ENCODE data around the gene CA12. TPM values are rescaled to one million over a fixed set of nuclear protein-coding genes. Genes with fewer than 3 reads are reported as not detected.
A peak's percentile ranks its signal among the peaks of the same experiment; 100 is the strongest.

The CA12 gene
- total RNA-seq, 1 donor from 2014 or later = 89.6 TPM

GRCh38 chr15:63292241-63292640, 89.4 kb downstream of the CA12 start:
- TF ChIP-seq CTCF (IDR thresholded peaks at IDR 0.05) (no peak), POLR2AphosphoS5 (IDR thresholded peaks at IDR 0.05; ENCODE audit: insufficient read depth in 1 of 2, low read depth in 1 of 2) (no peak), POLR2A (IDR thresholded peaks at IDR 0.05) (no peak)
- Histone ChIP-seq H3K9me3 (no peaks in the 10 kb centered on the region), H3K27ac (no peak overlapping the region), H3K4me3 (no peak overlapping the region), H3K27me3 (no peaks in the 10 kb centered on the region), H3K36me3 (no peaks in the 10 kb centered on the region), H3K4me1 (peaks cover 10% of the 10 kb centered on the region)
- no peak for DNase-seq (ENCODE audit: extremely low spot score in 2 of 2)
- intact Hi-C loops (cut with DNase I) = loop anchor here (5.0 kb wide), 1 partner anchor 110 kb away; no protein-coding TSS in a partner anchor

GRCh38 chr15:63291507-63291906, 90.1 kb downstream of the CA12 start:
- no peak for TF ChIP-seq CTCF (IDR thresholded peaks at IDR 0.05)
- no peak for TF ChIP-seq POLR2AphosphoS5 (IDR thresholded peaks at IDR 0.05; ENCODE audit: insufficient read depth in 1 of 2, low read depth in 1 of 2)
- no peak for TF ChIP-seq POLR2A (IDR thresholded peaks at IDR 0.05)
- no peaks in the 10 kb centered on the region for H3K9me3 ChIP-seq
- no peak overlapping the region for H3K4me3 ChIP-seq
- H3K27ac ChIP-seq = no peak overlapping the region
- H3K27me3 ChIP-seq = no peaks in the 10 kb centered on the region
- peaks cover 10% of the 10 kb centered on the region for H3K4me1 ChIP-seq
- H3K36me3 ChIP-seq = no peaks in the 10 kb centered on the region
- no peak for DNase-seq (ENCODE audit: extremely low spot score in 2 of 2)
- intact Hi-C loops (cut with DNase I) = loop anchor here (5.0 kb wide), 1 partner anchor 111 kb away; no protein-coding TSS in a partner anchor

- peaks cover 10% of the 10 kb centered on the region for H3K4me1 ChIP-seq
- intact Hi-C loops (cut with DNase I) = no loop called here
- TF ChIP-seq POLR2A (IDR thresholded peaks at IDR 0.05) = no peak
- TF ChIP-seq POLR2AphosphoS5 (IDR thresholded peaks at IDR 0.05; ENCODE audit: insufficient read depth in 1 of 2, low read depth in 1 of 2) = peak in 1 of 2 donors; percentile 71
- peak; percentile 37 to 63 (median 61) for TF ChIP-seq CTCF (IDR thresholded peaks at IDR 0.05)
- H3K9me3 ChIP-seq = no peaks in the 10 kb centered on the region
- no peaks in the 10 kb centered on the region for H3K27me3 ChIP-seq
- DNase-seq (ENCODE audit: extremely low spot score in 2 of 2) = no peak
- no peak overlapping the region for H3K4me3 ChIP-seq
- no peaks in the 10 kb centered on the region for H3K36me3 ChIP-seq
- no peak overlapping the region for H3K27ac ChIP-seq
Observed at GRCh38 chr15:63288778-63289378, 92.8 kb downstream of the CA12 start.

- Histone ChIP-seq H3K4me1 (peaks cover 10% of the 10 kb centered on the region), H3K27me3 (no peaks in the 10 kb centered on the region), H3K27ac (no peak overlapping the region), H3K4me3 (no peak overlapping the region), H3K36me3 (no peaks in the 10 kb centered on the region), H3K9me3 (no peaks in the 10 kb centered on the region)
- intact Hi-C loops (cut with DNase I) = no loop called here
- no peak for DNase-seq (ENCODE audit: extremely low spot score in 2 of 2)
- TF ChIP-seq CTCF (IDR thresholded peaks at IDR 0.05) (no peak), POLR2A (IDR thresholded peaks at IDR 0.05) (no peak), POLR2AphosphoS5 (IDR thresholded peaks at IDR 0.05; ENCODE audit: insufficient read depth in 1 of 2, low read depth in 1 of 2) (no peak)
Observed at GRCh38 chr15:63288342-63288741, 93.3 kb downstream of the CA12 start.

GRCh38 chr15:63287109-63287508, 94.5 kb downstream of the CA12 start:
- intact Hi-C loops (cut with DNase I) = no loop called here
- Histone ChIP-seq H3K4me1 (peaks cover 10% of the 10 kb centered on the region), H3K27ac (no peak overlapping the region), H3K4me3 (no peak overlapping the region), H3K9me3 (no peaks in the 10 kb centered on the region), H3K27me3 (no peaks in the 10 kb centered on the region), H3K36me3 (no peaks in the 10 kb centered on the region)
- no peak for DNase-seq (ENCODE audit: extremely low spot score in 2 of 2)
- TF ChIP-seq POLR2A (IDR thresholded peaks at IDR 0.05) = no peak
- TF ChIP-seq CTCF (IDR thresholded peaks at IDR 0.05) = no peak
- no peak for TF ChIP-seq POLR2AphosphoS5 (IDR thresholded peaks at IDR 0.05; ENCODE audit: insufficient read depth in 1 of 2, low read depth in 1 of 2)

All from vagina (tissue), 2 donors.